Endodermal cell (in vitro differentiated cells): ENCODE results near the gene S100P. TPM values are rescaled to one million over a fixed set of nuclear protein-coding genes. Genes with fewer than 3 reads are reported as not detected.
A peak's percentile ranks its signal among the peaks of the same experiment; 100 is the strongest.

ENCODE experiments used
- DNase-seq: peaks from one replicate; pipeline ENCODE4 v3.0.0-alpha.2; 2017
- H3K27ac ChIP-seq: 2 replicates; pipeline ENCODE4 v1.5.1; 2013; ENCODE audit warnings: mild to moderate bottlenecking, low read depth, low read length, moderate library complexity
- H3K27me3 ChIP-seq: 2 replicates; pipeline ENCODE4 v1.6.1; 2013; ENCODE audit warnings: mild to moderate bottlenecking, low read length, moderate library complexity; ENCODE audit not compliant: insufficient read depth, control insufficient read depth, poor library complexity, severe bottlenecking
- H3K36me3 ChIP-seq: 2 replicates; pipeline ENCODE4 v1.7.0; 2013; ENCODE audit warnings: mild to moderate bottlenecking, low read length, moderate library complexity; ENCODE audit not compliant: control insufficient read depth, insufficient read depth
- H3K4me1 ChIP-seq: one replicate; pipeline ENCODE4 v1.7.0; 2013; ENCODE audit warnings: low read length; ENCODE audit not compliant: control insufficient read depth, insufficient read depth
- H3K4me3 ChIP-seq: 2 replicates; pipeline ENCODE4 v1.5.1; 2013; ENCODE audit warnings: mild to moderate bottlenecking, low read length, moderate library complexity
- H3K9ac ChIP-seq: 2 replicates; pipeline ENCODE4 v1.6.1; 2013; ENCODE audit warnings: mild to moderate bottlenecking, low read length, moderate library complexity; ENCODE audit not compliant: poor library complexity, severe bottlenecking; ENCODE audit errors: extremely low read depth
- H3K9me3 ChIP-seq: 2 replicates; pipeline ENCODE4 v1.6.1; 2013; ENCODE audit warnings: mild to moderate bottlenecking, low read length, moderate library complexity; ENCODE audit not compliant: control insufficient read depth
- H3K27ac Mint-ChIP-seq: 2 replicates; pipeline ENCODE4 v1.8.0; 2020; ENCODE audit warnings: mixed read lengths
- H3K27me3 Mint-ChIP-seq: 2 replicates; pipeline ENCODE4 v1.8.0; 2021; ENCODE audit warnings: mild to moderate bottlenecking, mixed read lengths; ENCODE audit not compliant: insufficient read depth
- H3K36me3 Mint-ChIP-seq: 2 replicates; pipeline ENCODE4 v1.8.0; 2020; ENCODE audit warnings: low read depth, mixed read lengths
- H3K4me1 Mint-ChIP-seq: 2 replicates; pipeline ENCODE4 v1.8.0; 2020; ENCODE audit warnings: mixed read lengths
- H3K4me3 Mint-ChIP-seq: 2 replicates; pipeline ENCODE4 v1.8.0; 2020; ENCODE audit warnings: mild to moderate bottlenecking, moderate library complexity, mixed read lengths
- H3K9me3 Mint-ChIP-seq: 2 replicates; pipeline ENCODE4 v1.8.0; 2020; ENCODE audit warnings: mild to moderate bottlenecking, mixed read lengths
- WGBS, 2 experiments: methylation state at CpG; one replicate each; pipeline versions ENCODE4 v1.1.5 to v1.1.7; 2013; ENCODE audit warnings: missing lambda C conversion rate in 2 of 2, mixed read lengths in 1 of 2; ENCODE audit not compliant: insufficient coverage in 1 of 2, insufficient read length in 1 of 2; 5-methylcytosine and 5-hydroxymethylcytosine counted together
- total RNA-seq, 2 donors: library from RNA; stranded (reverse); fragmentation: NEBNext Ultra II Directional in 1 of 2; extraction: Animal tissue kit (Norgen Biotek cat#: 25700) in 1 of 2; gene quantifications; 2 replicates in 1 of 2; 3 replicates in 1 of 2; pipeline ENCODE4 v1.2.1, GENCODE V29; 2021
- TF ChIP-seq, protein P1 (sequence below): fragments of 200-600 bp; sonication (generic); conservative IDR thresholded peaks from 2 replicates; pipeline ENCODE4 v1.5.0; 2021; ENCODE audit warnings: antibody characterized with exemption, mild to moderate bottlenecking

The S100P gene
- total RNA-seq, 2 donors from 2014 or later = not detected

DNA sequence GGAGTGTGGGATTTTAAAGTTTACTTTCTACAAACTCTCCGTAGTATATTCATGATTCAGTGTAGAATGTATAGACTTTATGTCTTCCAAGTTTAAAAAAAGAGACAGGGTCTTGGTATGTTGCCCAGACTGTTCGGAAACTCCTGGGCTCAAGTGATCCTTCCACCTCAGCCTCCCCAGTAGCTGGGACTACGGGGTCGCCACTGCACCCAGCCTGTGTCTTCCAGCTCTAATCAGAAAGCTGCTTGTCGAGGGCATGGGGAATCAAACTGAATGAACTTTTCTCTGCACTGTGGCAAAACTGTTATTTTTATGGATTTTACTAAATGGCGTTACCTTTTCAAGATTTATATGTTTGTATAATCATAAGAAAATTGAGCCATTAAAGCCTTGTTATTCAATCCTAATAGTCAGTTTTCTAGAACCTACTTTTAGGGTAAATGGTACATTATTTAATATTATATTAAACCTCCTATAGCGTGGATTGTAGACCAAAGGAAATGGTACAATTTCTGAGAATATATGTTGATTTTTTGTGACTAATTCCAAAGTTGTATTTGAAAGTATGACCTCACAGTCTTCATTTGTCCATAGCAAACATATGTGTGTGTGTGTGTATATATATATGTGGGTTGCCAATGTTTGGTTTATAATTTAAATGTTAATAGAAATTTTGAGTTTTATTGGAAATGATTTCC lies 23.4 kb downstream of the S100P start:
- no peak for DNase-seq
- Histone ChIP-seq H3K36me3 (no peaks in the 10 kb centered on the region), H3K4me1 (no peaks in the 10 kb centered on the region), H3K9me3 (no peaks in the 10 kb centered on the region), H3K27me3 (peaks cover 19% of the 10 kb centered on the region), H3K4me3 (peak overlapping the region; percentile 92), H3K27ac (no peak overlapping the region), H3K9ac (peak overlapping the region; percentile 78)
- Mint-ChIP-seq H3K9me3 (peaks cover 3% of the 10 kb centered on the region), H3K4me1 (peaks cover 6% of the 10 kb centered on the region), H3K27me3 (peaks cover 31% of the 10 kb centered on the region), H3K36me3 (no peaks in the 10 kb centered on the region), H3K27ac (peak overlapping the region; percentile 58), H3K4me3 (peak overlapping the region; percentile 82)
- 39 to 50% methylated on average over 4 to 6 of the region's 7 CpGs for WGBS, 2 experiments
- TF ChIP-seq, protein P1, sequence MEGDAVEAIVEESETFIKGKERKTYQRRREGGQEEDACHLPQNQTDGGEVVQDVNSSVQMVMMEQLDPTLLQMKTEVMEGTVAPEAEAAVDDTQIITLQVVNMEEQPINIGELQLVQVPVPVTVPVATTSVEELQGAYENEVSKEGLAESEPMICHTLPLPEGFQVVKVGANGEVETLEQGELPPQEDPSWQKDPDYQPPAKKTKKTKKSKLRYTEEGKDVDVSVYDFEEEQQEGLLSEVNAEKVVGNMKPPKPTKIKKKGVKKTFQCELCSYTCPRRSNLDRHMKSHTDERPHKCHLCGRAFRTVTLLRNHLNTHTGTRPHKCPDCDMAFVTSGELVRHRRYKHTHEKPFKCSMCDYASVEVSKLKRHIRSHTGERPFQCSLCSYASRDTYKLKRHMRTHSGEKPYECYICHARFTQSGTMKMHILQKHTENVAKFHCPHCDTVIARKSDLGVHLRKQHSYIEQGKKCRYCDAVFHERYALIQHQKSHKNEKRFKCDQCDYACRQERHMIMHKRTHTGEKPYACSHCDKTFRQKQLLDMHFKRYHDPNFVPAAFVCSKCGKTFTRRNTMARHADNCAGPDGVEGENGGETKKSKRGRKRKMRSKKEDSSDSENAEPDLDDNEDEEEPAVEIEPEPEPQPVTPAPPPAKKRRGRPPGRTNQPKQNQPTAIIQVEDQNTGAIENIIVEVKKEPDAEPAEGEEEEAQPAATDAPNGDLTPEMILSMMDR = no peak

DNA sequence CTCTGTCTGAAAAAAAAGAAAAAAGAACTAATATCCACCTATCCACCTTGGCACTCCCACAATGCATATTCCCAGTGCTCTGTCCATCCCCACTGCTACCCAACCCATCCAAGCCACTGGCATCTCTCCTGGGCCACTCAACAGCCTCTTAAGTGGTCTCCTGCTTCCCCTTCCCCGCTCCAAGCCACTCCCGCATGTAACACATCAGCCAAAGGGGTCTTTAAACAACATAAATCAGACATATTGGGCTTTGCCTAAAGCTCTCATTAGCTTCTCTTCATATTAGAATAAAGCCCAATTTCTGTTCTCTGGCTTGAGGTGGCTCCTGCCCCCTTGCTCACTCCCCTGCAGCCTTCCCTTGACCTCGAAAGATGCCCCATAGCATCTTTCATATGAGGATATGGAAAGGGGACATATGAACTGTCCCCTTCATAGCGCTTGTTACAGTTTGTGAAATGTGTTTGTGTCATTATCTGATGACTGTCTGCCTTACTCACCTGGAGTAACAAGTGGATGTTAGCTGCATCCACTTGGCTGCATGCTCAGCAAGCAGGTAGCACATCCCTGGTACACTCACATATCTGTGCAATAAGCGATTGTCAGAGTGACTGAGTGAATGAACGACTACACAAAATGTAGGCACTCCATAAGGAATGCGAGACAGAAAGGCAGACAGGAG lies 25.4 kb downstream of the S100P start:
- Mint-ChIP-seq H3K36me3 (no peaks in the 10 kb centered on the region), H3K27ac (no peak overlapping the region), H3K9me3 (no peaks in the 10 kb centered on the region), H3K27me3 (peaks cover 13% of the 10 kb centered on the region), H3K4me1 (peaks cover 6% of the 10 kb centered on the region), H3K4me3 (no peak overlapping the region)
- Histone ChIP-seq H3K9ac (no peak overlapping the region), H3K27ac (no peak overlapping the region), H3K36me3 (no peaks in the 10 kb centered on the region), H3K4me1 (no peaks in the 10 kb centered on the region), H3K27me3 (peaks cover 5% of the 10 kb centered on the region), H3K4me3 (no peak overlapping the region), H3K9me3 (no peaks in the 10 kb centered on the region)
- WGBS, 2 experiments = 87 to 89% methylated on average over 7 of the region's 7 CpGs
- DNase-seq = no peak
- TF ChIP-seq, protein P1 = no peak

DNA sequence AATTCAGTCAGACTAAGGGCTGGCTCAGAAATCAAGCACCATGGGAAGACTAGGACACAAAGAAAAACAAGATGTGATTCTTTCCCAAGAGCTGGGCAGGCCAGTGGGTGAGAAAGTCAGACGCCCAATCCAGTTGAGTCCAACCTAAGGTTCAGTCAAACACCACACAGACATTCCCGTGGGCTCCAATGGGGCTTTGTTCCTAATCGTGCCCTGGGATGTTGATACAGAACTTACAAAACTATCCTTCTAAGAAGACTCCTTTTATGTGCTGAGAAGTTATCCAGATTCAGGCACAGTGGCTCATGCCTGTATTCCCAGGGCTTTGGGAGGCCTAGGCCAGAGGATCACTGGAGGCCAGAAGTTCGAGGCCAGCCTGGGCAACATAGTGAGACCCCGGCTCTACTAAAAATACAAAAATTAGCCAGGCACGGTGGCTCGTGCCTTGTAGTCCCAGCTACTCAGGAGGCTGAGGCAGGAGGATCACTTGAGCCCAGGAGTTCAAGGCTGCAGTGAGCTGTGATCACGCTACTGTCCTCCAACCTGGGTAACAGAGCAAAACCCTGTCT lies 26.0 kb downstream of the S100P start:
- Histone ChIP-seq H3K9me3 (no peaks in the 10 kb centered on the region), H3K4me3 (no peak overlapping the region), H3K27me3 (no peaks in the 10 kb centered on the region), H3K9ac (no peak overlapping the region), H3K27ac (no peak overlapping the region), H3K36me3 (no peaks in the 10 kb centered on the region), H3K4me1 (no peaks in the 10 kb centered on the region)
- Mint-ChIP-seq H3K4me1 (peaks cover 6% of the 10 kb centered on the region), H3K4me3 (no peak overlapping the region), H3K27ac (no peak overlapping the region), H3K36me3 (no peaks in the 10 kb centered on the region), H3K27me3 (peaks cover 7% of the 10 kb centered on the region), H3K9me3 (no peaks in the 10 kb centered on the region)
- TF ChIP-seq, protein P1 = no peak
- DNase-seq = no peak
- WGBS, 2 experiments = 79 to 91% methylated on average over 5 to 8 of the region's 8 CpGs
